HG02623 (cell line): ENCODE results near the gene TTYH1.
"Not testable (repeated sequence)": the region's sequence is repeated elsewhere in the genome, so short reads cannot be mapped to it uniquely, and the experiment has no call there.

Experiments
- ATAC-seq: cut with Tn5 transposase; IDR thresholded peaks from one replicate; pipeline ENCODE4 v1.9.1; 2021; ENCODE audit warnings: moderate library complexity; ENCODE audit not compliant: unreplicated experiment

Gene TTYH1

GRCh38 chr19:54436628-54437252 is 21.5 kb downstream of the TTYH1 start:
- no peak for ATAC-seq

GRCh38 chr19:54439174-54439851 is 24.0 kb downstream of the TTYH1 start:
- ATAC-seq = no peak

- no peak for ATAC-seq
These were observed 25.4 kb downstream of the TTYH1 start for GRCh38 chr19:54440641-54441040.

GRCh38 chr19:54444737-54445136 is 29.5 kb downstream of the TTYH1 start:
- no peak for ATAC-seq

- not testable (repeated sequence) for ATAC-seq
These were observed 31.1 kb downstream of the TTYH1 start for GRCh38 chr19:54446349-54446748.

- ATAC-seq = no peak
These were observed 32.9 kb downstream of the TTYH1 start for GRCh38 chr19:54448040-54448773.

- ATAC-seq = peak; percentile 88
These were observed 33.8 kb downstream of the TTYH1 start, which contains the start of gene LENG8 for GRCh38 chr19:54448774-54449700. LENG8 (plus strand) TSS chr19:54449199; CDS start chr19:54451345, 2,146 bp downstream.

GRCh38 chr19:54449701-54450069 is 34.4 kb downstream of the TTYH1 start:
- ATAC-seq = no peak

- no peak for ATAC-seq
These were observed 36.1 kb downstream of the TTYH1 start for GRCh38 chr19:54451331-54451871.

- no peak for ATAC-seq
These were observed 36.7 kb downstream of the TTYH1 start for GRCh38 chr19:54451997-54452396.

GRCh38 chr19:54452626-54453025 is 37.4 kb downstream of the TTYH1 start:
- ATAC-seq = no peak

- no peak for ATAC-seq
These were observed 38.9 kb downstream of the TTYH1 start for GRCh38 chr19:54453921-54454780.

- ATAC-seq = no peak
These were observed 39.8 kb downstream of the TTYH1 start for GRCh38 chr19:54454781-54455675.

GRCh38 chr19:54455786-54456422 is 40.6 kb downstream of the TTYH1 start:
- ATAC-seq = no peak

GRCh38 chr19:54456423-54457373 is 41.4 kb downstream of the TTYH1 start:
- ATAC-seq = no peak

GRCh38 chr19:54457773-54458647 is 42.7 kb downstream of the TTYH1 start:
- ATAC-seq = no peak
